Liver (tissue), 3 donors: ENCODE results near the gene HEATR5A.
"Not testable (repeated sequence)": the region's sequence is repeated elsewhere in the genome, so short reads cannot be mapped to it uniquely, and the experiment has no call there.

Source experiments
- EGR1 ChIP-seq, 2 donors: IDR thresholded peaks; 2 replicates each; pipeline ENCODE4 v1.6.1; 2016 to 2018; ENCODE audit warnings: antibody characterized with exemption in 2 of 2, low read depth in 2 of 2
- FOXA1 ChIP-seq: IDR thresholded peaks from 2 replicates; pipeline ENCODE4 v1.6.1; 2016; ENCODE audit warnings: antibody characterized with exemption
- JUND ChIP-seq, 2 donors: IDR thresholded peaks; 2 replicates each; pipeline ENCODE4 v1.6.1; 2016; ENCODE audit warnings: antibody characterized with exemption in 2 of 2
- TAF1 ChIP-seq: conservative IDR thresholded peaks from 2 replicates; pipeline ENCODE4 v1.6.1; 2016; ENCODE audit warnings: antibody characterized with exemption, mild to moderate bottlenecking
- YY1 ChIP-seq: IDR thresholded peaks from 2 replicates; pipeline ENCODE4 v1.6.1; 2016; ENCODE audit warnings: antibody characterized with exemption, mild to moderate bottlenecking
- TF ChIP-seq, protein P1 (sequence below): IDR thresholded peaks from 2 replicates; pipeline ENCODE4 v1.6.1; 2016; ENCODE audit warnings: antibody characterized with exemption
- TF ChIP-seq, protein P2 (sequence below): fragments of 150-350 bp; IDR thresholded peaks from 2 replicates; pipeline ENCODE4 v1.5.1; 2017; ENCODE audit warnings: improper control_type of control experiment, low read depth, low read length; ENCODE audit not compliant: missing input control
- TF ChIP-seq, protein P3 (sequence below): IDR thresholded peaks from 2 replicates; pipeline ENCODE4 v1.6.1; 2016; ENCODE audit warnings: antibody characterized with exemption
- donor health status: healthy.
- donor health status: healthy.

DNA sequence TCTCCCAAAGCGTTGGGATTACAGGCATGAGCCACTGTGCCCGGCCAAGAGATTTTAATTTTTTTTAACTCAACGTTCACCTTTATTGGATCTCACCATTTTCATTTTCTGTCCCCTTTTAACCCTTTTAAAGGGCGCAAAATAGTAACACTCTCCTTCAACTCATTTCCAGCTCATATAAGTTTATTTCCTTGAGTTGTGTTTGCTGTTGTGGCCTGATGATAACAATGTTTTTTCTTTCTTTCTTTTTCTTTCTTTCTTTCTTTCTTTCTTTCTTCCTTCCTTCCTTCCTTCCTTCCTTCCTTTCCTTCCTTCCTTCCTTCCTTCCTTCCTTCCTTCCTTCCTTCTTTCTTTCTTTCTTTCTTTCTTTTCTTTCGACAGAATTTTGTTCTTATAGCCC, 143.9 kb downstream of the HEATR5A start:
- not testable (repeated sequence) for TF ChIP-seq TAF1; FOXA1; EGR1 (IDR thresholded peaks at IDR 0.05; ENCODE audit: low read depth in 2 of 2); YY1; JUND (IDR thresholded peaks at IDR 0.05)
- TF ChIP-seq, protein P1, sequence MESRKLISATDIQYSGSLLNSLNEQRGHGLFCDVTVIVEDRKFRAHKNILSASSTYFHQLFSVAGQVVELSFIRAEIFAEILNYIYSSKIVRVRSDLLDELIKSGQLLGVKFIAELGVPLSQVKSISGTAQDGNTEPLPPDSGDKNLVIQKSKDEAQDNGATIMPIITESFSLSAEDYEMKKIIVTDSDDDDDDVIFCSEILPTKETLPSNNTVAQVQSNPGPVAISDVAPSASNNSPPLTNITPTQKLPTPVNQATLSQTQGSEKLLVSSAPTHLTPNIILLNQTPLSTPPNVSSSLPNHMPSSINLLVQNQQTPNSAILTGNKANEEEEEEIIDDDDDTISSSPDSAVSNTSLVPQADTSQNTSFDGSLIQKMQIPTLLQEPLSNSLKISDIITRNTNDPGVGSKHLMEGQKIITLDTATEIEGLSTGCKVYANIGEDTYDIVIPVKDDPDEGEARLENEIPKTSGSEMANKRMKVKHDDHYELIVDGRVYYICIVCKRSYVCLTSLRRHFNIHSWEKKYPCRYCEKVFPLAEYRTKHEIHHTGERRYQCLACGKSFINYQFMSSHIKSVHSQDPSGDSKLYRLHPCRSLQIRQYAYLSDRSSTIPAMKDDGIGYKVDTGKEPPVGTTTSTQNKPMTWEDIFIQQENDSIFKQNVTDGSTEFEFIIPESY, result not testable (repeated sequence)
- TF ChIP-seq, protein P2, sequence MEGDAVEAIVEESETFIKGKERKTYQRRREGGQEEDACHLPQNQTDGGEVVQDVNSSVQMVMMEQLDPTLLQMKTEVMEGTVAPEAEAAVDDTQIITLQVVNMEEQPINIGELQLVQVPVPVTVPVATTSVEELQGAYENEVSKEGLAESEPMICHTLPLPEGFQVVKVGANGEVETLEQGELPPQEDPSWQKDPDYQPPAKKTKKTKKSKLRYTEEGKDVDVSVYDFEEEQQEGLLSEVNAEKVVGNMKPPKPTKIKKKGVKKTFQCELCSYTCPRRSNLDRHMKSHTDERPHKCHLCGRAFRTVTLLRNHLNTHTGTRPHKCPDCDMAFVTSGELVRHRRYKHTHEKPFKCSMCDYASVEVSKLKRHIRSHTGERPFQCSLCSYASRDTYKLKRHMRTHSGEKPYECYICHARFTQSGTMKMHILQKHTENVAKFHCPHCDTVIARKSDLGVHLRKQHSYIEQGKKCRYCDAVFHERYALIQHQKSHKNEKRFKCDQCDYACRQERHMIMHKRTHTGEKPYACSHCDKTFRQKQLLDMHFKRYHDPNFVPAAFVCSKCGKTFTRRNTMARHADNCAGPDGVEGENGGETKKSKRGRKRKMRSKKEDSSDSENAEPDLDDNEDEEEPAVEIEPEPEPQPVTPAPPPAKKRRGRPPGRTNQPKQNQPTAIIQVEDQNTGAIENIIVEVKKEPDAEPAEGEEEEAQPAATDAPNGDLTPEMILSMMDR, result not testable (repeated sequence)
- TF ChIP-seq, protein P3, sequence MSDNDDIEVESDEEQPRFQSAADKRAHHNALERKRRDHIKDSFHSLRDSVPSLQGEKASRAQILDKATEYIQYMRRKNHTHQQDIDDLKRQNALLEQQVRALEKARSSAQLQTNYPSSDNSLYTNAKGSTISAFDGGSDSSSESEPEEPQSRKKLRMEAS, result not testable (repeated sequence)
